Right lobe of liver (tissue), 6 donors: ENCODE results near the gene ERC2. TPM values are rescaled to one million over a fixed set of nuclear protein-coding genes. Genes with fewer than 3 reads are reported as not detected.

Experiments
- ATAC-seq, 4 donors: fragments of 200-7000 bp; cut with Tn5 transposase; one replicate each; pipeline ENCODE4 v1.9.1; 2020; ENCODE audit warnings: mild to moderate bottlenecking in 4 of 4, moderate library complexity in 4 of 4
- DNase-seq, 3 donors: peaks; one replicate each; pipeline ENCODE4 v3.0.0-alpha.2; 2020
- H3K27ac ChIP-seq, 3 donors: fragments of 200-600 bp; one replicate each; pipeline ENCODE4 v1.8.0; 2022
- H3K27me3 ChIP-seq, 2 donors: fragments of 200-600 bp; one replicate each; pipeline ENCODE4 v1.8.0; 2022
- H3K36me3 ChIP-seq, 4 donors: fragments of 200-600 bp; sonication (generic) in 1 of 4; one replicate each; pipeline versions ENCODE4 v1.5.1 to v1.8.0; 2017 to 2022; ENCODE audit warnings: control low read depth in 1 of 4
- H3K4me1 ChIP-seq, 4 donors: fragments of 200-600 bp; sonication (generic) in 1 of 4; one replicate each; pipeline versions ENCODE4 v1.5.1 to v1.8.0; 2017 to 2022; ENCODE audit warnings: control low read depth in 1 of 4
- H3K4me3 ChIP-seq, 3 donors: fragments of 200-600 bp; one replicate each; pipeline ENCODE4 v1.8.0; 2022
- H3K9me3 ChIP-seq, 4 donors: fragments of 200-600 bp; sonication (generic) in 1 of 4; one replicate each; pipeline versions ENCODE4 v1.5.1 to v1.8.0; 2017 to 2022; ENCODE audit warnings: control low read depth in 1 of 4
- POLR2A ChIP-seq: fragments of 450-650 bp; IDR thresholded peaks from one replicate; pipeline ENCODE4 v1.6.1; 2017; ENCODE audit warnings: antibody characterized with exemption, mild to moderate bottlenecking
- WGBS: methylation state at CpG from one replicate; pipeline ENCODE4 v1.1.6; 2018; ENCODE audit warnings: low coverage, low lambda C conversion rate; ENCODE audit not compliant: insufficient coverage; ENCODE audit errors: missing lambda C conversion rate; 5-methylcytosine and 5-hydroxymethylcytosine counted together
- intact Hi-C, 2 donors: fragments of 100-400 bp; cut with DNase I; formaldehyde crosslinking; loops; one replicate each; pipeline versions ENCODE4 v1.11.2 to v1.14.1; 2022
- total RNA-seq, 6 experiments: library from RNA; depleted of rRNA in 2 of 6; stranded (reverse); fragments of >200 nt in 2 of 6; fragmentation: NEBNext Ultra II Directional in 3 of 6; extraction: Animal tissue kit (Norgen Biotek cat#: 25700) in 3 of 6; gene quantifications; one replicate each; pipeline versions ENCODE4 v1.1.0 to v1.2.4, GENCODE V29; 2016 to 2023
- TF ChIP-seq, protein P1 (sequence below), 4 donors: fragments of 200-600 bp in 3 of 4; fragments of 450-650 bp in 1 of 4; IDR thresholded peaks; one replicate each; pipeline versions ENCODE4 v1.5.1 to v1.8.0; 2016 to 2022; ENCODE audit warnings: antibody characterized with exemption in 4 of 4, mild to moderate bottlenecking in 2 of 4
- donor health status: DM: no; HTN: yes; CAD: no.
- donor health status: DM: no; HTN: no; CAD: no.
- donor health status: DM: no; HTN: no; CAD: no.
- donor health status: DM: no; HTN: yes; CAD: no.
- donor health status: DM: no; HTN: yes; CAD: no.

The ERC2 gene
- total RNA-seq, 6 experiments from 2014 or later = not detected

DNA sequence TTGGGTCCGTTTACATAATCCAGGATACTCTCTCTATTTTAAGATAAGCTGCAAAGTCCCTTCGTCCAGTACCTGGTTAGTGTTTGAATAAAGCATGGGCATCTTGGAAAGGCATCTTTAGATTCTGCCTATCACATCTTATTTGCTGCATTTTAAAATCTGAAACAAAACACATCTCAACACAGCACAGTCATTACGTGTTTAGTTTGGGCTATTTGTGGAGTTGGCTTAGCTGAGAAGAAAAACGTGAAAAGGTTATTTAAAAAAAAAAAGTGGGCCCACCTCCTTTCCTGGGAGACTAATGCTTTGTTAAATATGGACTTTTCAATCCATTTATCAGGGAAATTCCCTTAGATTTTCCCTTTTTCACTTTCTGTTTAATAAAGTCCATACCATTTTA is 806.7 kb downstream of the ERC2 start:
- no peaks in the 10 kb centered on the region for H3K9me3 ChIP-seq
- no peaks in the 10 kb centered on the region for H3K36me3 ChIP-seq
- no peak overlapping the region for H3K27ac ChIP-seq
- no peak for TF ChIP-seq POLR2A
- TF ChIP-seq, protein P1, sequence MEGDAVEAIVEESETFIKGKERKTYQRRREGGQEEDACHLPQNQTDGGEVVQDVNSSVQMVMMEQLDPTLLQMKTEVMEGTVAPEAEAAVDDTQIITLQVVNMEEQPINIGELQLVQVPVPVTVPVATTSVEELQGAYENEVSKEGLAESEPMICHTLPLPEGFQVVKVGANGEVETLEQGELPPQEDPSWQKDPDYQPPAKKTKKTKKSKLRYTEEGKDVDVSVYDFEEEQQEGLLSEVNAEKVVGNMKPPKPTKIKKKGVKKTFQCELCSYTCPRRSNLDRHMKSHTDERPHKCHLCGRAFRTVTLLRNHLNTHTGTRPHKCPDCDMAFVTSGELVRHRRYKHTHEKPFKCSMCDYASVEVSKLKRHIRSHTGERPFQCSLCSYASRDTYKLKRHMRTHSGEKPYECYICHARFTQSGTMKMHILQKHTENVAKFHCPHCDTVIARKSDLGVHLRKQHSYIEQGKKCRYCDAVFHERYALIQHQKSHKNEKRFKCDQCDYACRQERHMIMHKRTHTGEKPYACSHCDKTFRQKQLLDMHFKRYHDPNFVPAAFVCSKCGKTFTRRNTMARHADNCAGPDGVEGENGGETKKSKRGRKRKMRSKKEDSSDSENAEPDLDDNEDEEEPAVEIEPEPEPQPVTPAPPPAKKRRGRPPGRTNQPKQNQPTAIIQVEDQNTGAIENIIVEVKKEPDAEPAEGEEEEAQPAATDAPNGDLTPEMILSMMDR (IDR thresholded peaks at IDR 0.05) = no peak
- WGBS = 53% methylated on average over 4 of the region's 4 CpGs
- ATAC-seq (no peak), DNase-seq (no peak)
- no peak overlapping the region for H3K4me3 ChIP-seq
- no peaks in the 10 kb centered on the region for H3K27me3 ChIP-seq
- intact Hi-C loops = loop anchor here in 1 of 2 donors (5.0 kb wide), 1 partner anchor 629 kb away; no protein-coding TSS in a partner anchor
- no peaks in the 10 kb centered on the region for H3K4me1 ChIP-seq

- Histone ChIP-seq H3K4me1 (no peaks in the 10 kb centered on the region), H3K27me3 (no peaks in the 10 kb centered on the region), H3K36me3 (no peaks in the 10 kb centered on the region), H3K9me3 (no peaks in the 10 kb centered on the region), H3K4me3 (no peak overlapping the region), H3K27ac (no peak overlapping the region)
- DNase-seq = no peak
- no peak for ATAC-seq
- intact Hi-C loops = loop anchor here in 1 of 2 donors (5.0 kb wide), 1 partner anchor 629 kb away; no protein-coding TSS in a partner anchor
- 34% methylated on average over 4 of the region's 4 CpGs for WGBS
- no peak for TF ChIP-seq POLR2A
- TF ChIP-seq, protein P1 (IDR thresholded peaks at IDR 0.05) = no peak
Observed at GRCh38 chr3:55661141-55661540, 807.1 kb downstream of the ERC2 start.

DNA sequence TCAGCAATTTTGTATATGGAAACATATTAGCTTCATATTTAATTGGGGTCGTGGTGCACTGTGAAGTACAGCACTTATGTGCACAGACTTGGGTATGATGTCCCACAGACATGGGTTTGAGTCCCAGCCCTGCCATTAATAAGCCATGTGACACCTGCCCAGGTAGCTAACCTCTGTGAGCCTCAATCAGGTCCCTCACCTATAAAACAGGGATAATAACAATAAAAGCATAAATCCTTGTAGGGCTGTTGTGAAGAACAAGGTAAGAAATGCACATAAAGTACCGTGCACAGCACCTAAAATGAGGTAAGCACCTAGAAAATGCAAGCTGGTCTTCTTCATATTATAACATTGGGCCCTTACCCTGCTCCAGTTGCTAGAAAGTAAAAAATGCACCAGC is 807.6 kb downstream of the ERC2 start:
- ATAC-seq (no peak), DNase-seq (no peak)
- H3K4me1 ChIP-seq = no peaks in the 10 kb centered on the region
- intact Hi-C loops = loop anchor here in 1 of 2 donors (5.0 kb wide), 1 partner anchor 628 kb away; no protein-coding TSS in a partner anchor
- no peak for TF ChIP-seq POLR2A
- TF ChIP-seq, protein P1 (IDR thresholded peaks at IDR 0.05) = no peak
- H3K27me3 ChIP-seq = no peaks in the 10 kb centered on the region
- H3K36me3 ChIP-seq = no peaks in the 10 kb centered on the region
- H3K9me3 ChIP-seq = no peaks in the 10 kb centered on the region
- 60% methylated on average over 1 of the region's 2 CpGs for WGBS
- no peak overlapping the region for H3K27ac ChIP-seq
- H3K4me3 ChIP-seq = no peak overlapping the region

- intact Hi-C loops = loop anchor here in 1 of 2 donors (5.0 kb wide), 1 partner anchor 627 kb away; no protein-coding TSS in a partner anchor
- no peak for ATAC-seq
- Histone ChIP-seq H3K36me3 (no peaks in the 10 kb centered on the region), H3K27me3 (no peaks in the 10 kb centered on the region), H3K27ac (no peak overlapping the region), H3K9me3 (no peaks in the 10 kb centered on the region), H3K4me3 (no peak overlapping the region), H3K4me1 (no peaks in the 10 kb centered on the region)
- 69% methylated on average over 5 of the region's 5 CpGs for WGBS
- TF ChIP-seq POLR2A = no peak
- TF ChIP-seq, protein P1 (IDR thresholded peaks at IDR 0.05) = no peak
- no peak for DNase-seq
Observed at GRCh38 chr3:55659701-55660100, 808.6 kb downstream of the ERC2 start.
